ENCODE results near the gene UTP3.

DNA sequence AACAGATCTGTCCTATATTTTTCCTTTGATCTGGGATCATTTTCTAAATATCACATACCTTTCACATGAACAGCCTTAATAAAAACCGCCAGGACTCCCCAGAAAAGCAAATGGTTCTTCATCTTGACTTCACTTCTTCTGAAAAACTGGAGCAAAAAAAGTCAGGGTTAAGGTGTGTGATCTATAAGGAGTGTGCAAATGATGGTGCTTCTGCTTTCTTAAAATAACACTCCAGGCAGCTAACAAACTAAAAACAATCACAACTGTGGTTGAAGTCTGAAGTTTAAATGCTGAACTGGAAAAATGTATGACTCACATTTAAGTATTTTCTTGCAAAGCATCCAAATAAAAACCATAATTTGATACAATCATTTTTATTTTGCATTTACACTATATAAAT, 22.0 kb upstream of the UTP3 start, which contains the start of gene JCHAIN:
- TF ChIP-seq, protein P1, sequence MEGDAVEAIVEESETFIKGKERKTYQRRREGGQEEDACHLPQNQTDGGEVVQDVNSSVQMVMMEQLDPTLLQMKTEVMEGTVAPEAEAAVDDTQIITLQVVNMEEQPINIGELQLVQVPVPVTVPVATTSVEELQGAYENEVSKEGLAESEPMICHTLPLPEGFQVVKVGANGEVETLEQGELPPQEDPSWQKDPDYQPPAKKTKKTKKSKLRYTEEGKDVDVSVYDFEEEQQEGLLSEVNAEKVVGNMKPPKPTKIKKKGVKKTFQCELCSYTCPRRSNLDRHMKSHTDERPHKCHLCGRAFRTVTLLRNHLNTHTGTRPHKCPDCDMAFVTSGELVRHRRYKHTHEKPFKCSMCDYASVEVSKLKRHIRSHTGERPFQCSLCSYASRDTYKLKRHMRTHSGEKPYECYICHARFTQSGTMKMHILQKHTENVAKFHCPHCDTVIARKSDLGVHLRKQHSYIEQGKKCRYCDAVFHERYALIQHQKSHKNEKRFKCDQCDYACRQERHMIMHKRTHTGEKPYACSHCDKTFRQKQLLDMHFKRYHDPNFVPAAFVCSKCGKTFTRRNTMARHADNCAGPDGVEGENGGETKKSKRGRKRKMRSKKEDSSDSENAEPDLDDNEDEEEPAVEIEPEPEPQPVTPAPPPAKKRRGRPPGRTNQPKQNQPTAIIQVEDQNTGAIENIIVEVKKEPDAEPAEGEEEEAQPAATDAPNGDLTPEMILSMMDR (conservative IDR thresholded peaks at IDR 0.05; ENCODE audit: low read length): no peak
- no peak for TF ChIP-seq EZH2phosphoT487 (IDR thresholded peaks at IDR 0.05; ENCODE audit: borderline replicate concordance, low read depth, low read length)
